Mesenchymal stem cell (in vitro differentiated cells and primary cell): ENCODE data around the gene COL25A1.

Experiments
- DNase-seq: peaks from one replicate; pipeline ENCODE4 v3.0.0-alpha.2; 2013
- H2AFZ ChIP-seq: one replicate; pipeline ENCODE4 v1.6.1; 2013; ENCODE audit warnings: low read depth, mild to moderate bottlenecking, control low read depth, inconsistent platforms, low read length, moderate library complexity
- H2AK5ac ChIP-seq: 2 replicates; pipeline ENCODE4 v1.6.1; 2013; ENCODE audit warnings: low read length, moderate library complexity, mild to moderate bottlenecking, inconsistent platforms; ENCODE audit not compliant: severe bottlenecking
- H2BK120ac ChIP-seq: one replicate; pipeline ENCODE4 v1.6.1; 2013; ENCODE audit warnings: low read depth, mild to moderate bottlenecking, inconsistent platforms, low read length, moderate library complexity
- H2BK12ac ChIP-seq, 2 experiments: one replicate each; pipeline ENCODE4 v1.6.1; 2013; ENCODE audit warnings: inconsistent platforms in 2 of 2, low read length in 2 of 2, mild to moderate bottlenecking in 2 of 2, moderate library complexity in 2 of 2, control low read depth in 1 of 2
- H2BK15ac ChIP-seq: one replicate; pipeline ENCODE4 v1.6.1; 2013; ENCODE audit warnings: mild to moderate bottlenecking, low read depth, inconsistent platforms; ENCODE audit not compliant: poor library complexity, severe bottlenecking
- H2BK5ac ChIP-seq: 2 replicates; pipeline ENCODE4 v1.6.1; 2013; ENCODE audit warnings: low read depth, mild to moderate bottlenecking, low read length, control low read depth, inconsistent platforms; ENCODE audit not compliant: poor library complexity, severe bottlenecking
- H3K14ac ChIP-seq, 2 experiments: one replicate each; pipeline ENCODE4 v1.6.1; 2013; ENCODE audit warnings: inconsistent platforms in 2 of 2, low read length in 2 of 2, control low read depth in 1 of 2, mild to moderate bottlenecking in 1 of 2, moderate library complexity in 1 of 2
- H3K18ac ChIP-seq, 2 experiments: one replicate each; pipeline ENCODE4 v1.6.1; 2013; ENCODE audit warnings: inconsistent platforms in 2 of 2, low read length in 2 of 2, control low read depth in 1 of 2, low read depth in 1 of 2, mild to moderate bottlenecking in 1 of 2
- H3K23ac ChIP-seq, 2 experiments: one replicate each; pipeline ENCODE4 v1.6.1; 2013; ENCODE audit warnings: inconsistent platforms in 2 of 2, low read length in 2 of 2, mild to moderate bottlenecking in 2 of 2, moderate library complexity in 2 of 2, control low read depth in 1 of 2
- H3K27ac ChIP-seq: 2 replicates; pipeline ENCODE4 v1.5.1; 2013; ENCODE audit warnings: mild to moderate bottlenecking, moderate library complexity, low read length, control low read depth, inconsistent platforms; ENCODE audit not compliant: poor library complexity, severe bottlenecking
- H3K27me3 ChIP-seq, 2 experiments: 2 replicates each; pipeline versions ENCODE4 v1.6.1 to v1.7.0; 2013; ENCODE audit warnings: low read length in 2 of 2, mild to moderate bottlenecking in 2 of 2, moderate library complexity in 2 of 2, control low read depth in 1 of 2, inconsistent platforms in 1 of 2; ENCODE audit not compliant: control insufficient read depth in 1 of 2, insufficient read depth in 1 of 2
- H3K36me3 ChIP-seq, 2 experiments: 2 replicates each; pipeline versions ENCODE4 v1.6.1 to v1.7.0; 2013; ENCODE audit warnings: low read length in 2 of 2, control low read depth in 1 of 2, inconsistent platforms in 1 of 2, low read depth in 1 of 2, mild to moderate bottlenecking in 1 of 2; ENCODE audit not compliant: insufficient read depth in 2 of 2, control insufficient read depth in 1 of 2
- H3K4ac ChIP-seq, 2 experiments: one replicate each; pipeline ENCODE4 v1.6.1; 2013; ENCODE audit warnings: inconsistent platforms in 2 of 2, low read length in 2 of 2, mild to moderate bottlenecking in 2 of 2, moderate library complexity in 2 of 2, control low read depth in 1 of 2, low read depth in 1 of 2
- H3K4me1 ChIP-seq: 2 replicates; pipeline ENCODE4 v1.6.1; 2013; ENCODE audit warnings: low read depth, low read length, control low read depth; ENCODE audit not compliant: control insufficient read depth, insufficient read depth
- H3K4me2 ChIP-seq: 2 replicates; pipeline ENCODE4 v1.6.1; 2013; ENCODE audit warnings: low read length, mild to moderate bottlenecking, inconsistent platforms; ENCODE audit not compliant: poor library complexity, severe bottlenecking
- H3K4me3 ChIP-seq, 2 experiments: 2 replicates each; pipeline versions ENCODE4 v1.5.1 to v1.7.0; 2013; ENCODE audit warnings: low read length in 2 of 2, mild to moderate bottlenecking in 2 of 2, control low read depth in 1 of 2, low read depth in 1 of 2; ENCODE audit not compliant: insufficient read depth in 1 of 2
- H3K79me1 ChIP-seq: replicated peaks from 2 replicates; pipeline ENCODE4 v1.6.1; 2013; ENCODE audit warnings: mild to moderate bottlenecking, control low read depth, low read length, inconsistent platforms; ENCODE audit not compliant: poor library complexity, severe bottlenecking
- H3K9ac ChIP-seq: 2 replicates; pipeline ENCODE4 v1.7.0; 2013; ENCODE audit warnings: mild to moderate bottlenecking, low read length, moderate library complexity
- H3K9me3 ChIP-seq: 2 replicates; pipeline ENCODE4 v1.7.0; 2013; ENCODE audit warnings: mild to moderate bottlenecking, low read length; ENCODE audit not compliant: control insufficient read depth
- H4K8ac ChIP-seq: one replicate; pipeline ENCODE4 v1.6.1; 2013; ENCODE audit warnings: inconsistent platforms, mild to moderate bottlenecking, low read length, moderate library complexity
- H4K91ac ChIP-seq: one replicate; pipeline ENCODE4 v1.6.1; 2013; ENCODE audit warnings: mild to moderate bottlenecking, low read length, inconsistent platforms
- WGBS: methylation state at CpG from one replicate; pipeline ENCODE4 v1.1.7; 2013; ENCODE audit warnings: mixed read lengths; 5-methylcytosine and 5-hydroxymethylcytosine counted together

Gene COL25A1

GRCh38 chr4:108849611-108850168 lies 452.8 kb downstream of the COL25A1 start:
- no peak overlapping the region for H2BK12ac ChIP-seq
- H2BK120ac ChIP-seq: no peak overlapping the region
- DNase-seq: peak; percentile 81
- no peak overlapping the region for H3K4me3 ChIP-seq
- no peak overlapping the region for H3K4me2 ChIP-seq
- no peak overlapping the region for H3K4ac ChIP-seq
- peak overlapping the region; percentile 65 for H3K9ac ChIP-seq
- peak overlapping the region; percentile 76 for H3K27ac ChIP-seq
- no peaks in the 10 kb centered on the region for H3K9me3 ChIP-seq
- H4K8ac ChIP-seq: no peak overlapping the region
- H2BK15ac ChIP-seq: no peak overlapping the region
- no peaks in the 10 kb centered on the region for H3K36me3 ChIP-seq
- no peaks in the 10 kb centered on the region for H3K79me1 ChIP-seq
- no peak overlapping the region for H3K23ac ChIP-seq
- no peaks in the 10 kb centered on the region for H3K27me3 ChIP-seq
- no peak overlapping the region for H2BK5ac ChIP-seq
- H3K4me1 ChIP-seq: no peaks in the 10 kb centered on the region
- H2AK5ac ChIP-seq: no peak overlapping the region
- 18% methylated on average over 3 of the region's 3 CpGs for WGBS
- no peak overlapping the region for H3K18ac ChIP-seq
- no peak overlapping the region for H2AFZ ChIP-seq
- H3K14ac ChIP-seq: no peak overlapping the region
- no peak overlapping the region for H4K91ac ChIP-seq

- Histone ChIP-seq H3K36me3 (no peaks in the 10 kb centered on the region), H2BK120ac (no peak overlapping the region), H3K23ac (no peak overlapping the region), H3K4me1 (no peaks in the 10 kb centered on the region), H4K8ac (no peak overlapping the region), H3K9me3 (no peaks in the 10 kb centered on the region), H3K4me3 (no peak overlapping the region), H3K4me2 (no peak overlapping the region), H2AFZ (no peak overlapping the region), H3K18ac (no peak overlapping the region), H3K27me3 (no peaks in the 10 kb centered on the region), H3K14ac (no peak overlapping the region), H2BK12ac (no peak overlapping the region), H3K9ac (no peak overlapping the region), H2AK5ac (no peak overlapping the region), H3K27ac (no peak overlapping the region), H4K91ac (no peak overlapping the region), H3K4ac (no peak overlapping the region), H3K79me1 (no peaks in the 10 kb centered on the region), H2BK5ac (no peak overlapping the region), H2BK15ac (no peak overlapping the region)
- 100% methylated on average over 1 of the region's 2 CpGs for WGBS
- DNase-seq: peak; percentile 39
Observed at GRCh38 chr4:108846568-108846967, 455.9 kb downstream of the COL25A1 start.

GRCh38 chr4:108840426-108840975 lies 462.0 kb downstream of the COL25A1 start:
- no peaks in the 10 kb centered on the region for H3K27me3 ChIP-seq
- no peak overlapping the region for H3K18ac ChIP-seq
- H2BK5ac ChIP-seq: no peak overlapping the region
- no peak overlapping the region for H3K4me2 ChIP-seq
- H2AFZ ChIP-seq: peak overlapping the region; percentile 23
- H3K14ac ChIP-seq: no peak overlapping the region
- H2AK5ac ChIP-seq: no peak overlapping the region
- H3K36me3 ChIP-seq: no peaks in the 10 kb centered on the region
- no peaks in the 10 kb centered on the region for H3K9me3 ChIP-seq
- peak overlapping the region; percentile 3 for H4K91ac ChIP-seq
- H2BK12ac ChIP-seq: no peak overlapping the region
- no peaks in the 10 kb centered on the region for H3K4me1 ChIP-seq
- H2BK15ac ChIP-seq: no peak overlapping the region
- H3K79me1 ChIP-seq: no peaks in the 10 kb centered on the region
- no peak overlapping the region for H3K4me3 ChIP-seq
- H3K4ac ChIP-seq: no peak overlapping the region
- H3K9ac ChIP-seq: no peak overlapping the region
- H3K23ac ChIP-seq: no peak overlapping the region
- H3K27ac ChIP-seq: no peak overlapping the region
- DNase-seq: no peak
- no peak overlapping the region for H2BK120ac ChIP-seq
- H4K8ac ChIP-seq: peak overlapping the region; percentile 19

- H3K9ac ChIP-seq: no peak overlapping the region
- no peak overlapping the region for H3K23ac ChIP-seq
- 94% methylated on average over 3 of the region's 3 CpGs for WGBS
- H3K36me3 ChIP-seq: no peaks in the 10 kb centered on the region
- no peak overlapping the region for H3K4me2 ChIP-seq
- H2AFZ ChIP-seq: no peak overlapping the region
- no peak overlapping the region for H3K18ac ChIP-seq
- no peak overlapping the region for H2BK120ac ChIP-seq
- no peaks in the 10 kb centered on the region for H3K9me3 ChIP-seq
- H2BK12ac ChIP-seq: no peak overlapping the region
- no peak overlapping the region for H3K27ac ChIP-seq
- H2BK5ac ChIP-seq: no peak overlapping the region
- DNase-seq: no peak
- H4K91ac ChIP-seq: no peak overlapping the region
- H3K79me1 ChIP-seq: no peaks in the 10 kb centered on the region
- no peaks in the 10 kb centered on the region for H3K27me3 ChIP-seq
- H2AK5ac ChIP-seq: no peak overlapping the region
- H3K4ac ChIP-seq: no peak overlapping the region
- no peak overlapping the region for H4K8ac ChIP-seq
- no peak overlapping the region for H3K14ac ChIP-seq
- no peak overlapping the region for H3K4me3 ChIP-seq
- no peak overlapping the region for H2BK15ac ChIP-seq
- H3K4me1 ChIP-seq: no peaks in the 10 kb centered on the region
Observed at GRCh38 chr4:108839333-108839732, 463.1 kb downstream of the COL25A1 start.
